GM13977 (cell line): Measurements from ENCODE around the gene TCOF1.

Source experiments
- DNase-seq: peaks from one replicate; pipeline ENCODE4 v3.0.0; 2012; ENCODE audit warnings: low spot score
- CTCF ChIP-seq: IDR thresholded peaks from 2 replicates; pipeline ENCODE4 v1.5.1; 2012; ENCODE audit warnings: mild to moderate bottlenecking, control low read depth; ENCODE audit not compliant: insufficient read depth; ENCODE audit errors: extremely low read depth, missing control alignments
- in situ Hi-C: fragments of 300-500 bp; cut with MboI; formaldehyde crosslinking; loops from one replicate; pipeline ENCODE4 v1.12.0; 2022; ENCODE audit warnings: low sequenced_read_pairs, low pct_unique_long_range_greater_than_20kb, mixed read lengths, inconsistent platforms; ENCODE audit not compliant: unreplicated experiment

The TCOF1 gene

GRCh38 chr5:150313501-150313900, 44.0 kb upstream of the TCOF1 start:
- in situ Hi-C loops: no loop called here
- DNase-seq: no peak
- no peak for TF ChIP-seq CTCF

GRCh38 chr5:150313921-150314716, 43.4 kb upstream of the TCOF1 start:
- TF ChIP-seq CTCF: no peak
- no peak for DNase-seq
- in situ Hi-C loops: no loop called here

- TF ChIP-seq CTCF: no peak
- DNase-seq: no peak
- in situ Hi-C loops: no loop called here
Observed at GRCh38 chr5:150315245-150315644, 42.3 kb upstream of the TCOF1 start.

GRCh38 chr5:150316320-150316719, 41.2 kb upstream of the TCOF1 start:
- DNase-seq: no peak
- in situ Hi-C loops: no loop called here
- no peak for TF ChIP-seq CTCF

GRCh38 chr5:150317048-150318003, 40.2 kb upstream of the TCOF1 start:
- TF ChIP-seq CTCF: no peak
- DNase-seq: no peak
- in situ Hi-C loops: no loop called here

- no peak for TF ChIP-seq CTCF
- in situ Hi-C loops: no loop called here
- no peak for DNase-seq
Observed at GRCh38 chr5:150318613-150319483, 38.6 kb upstream of the TCOF1 start.
